ENCODE data around the gene GPR35. TPM values are rescaled to one million over a fixed set of nuclear protein-coding genes. Genes with fewer than 3 reads are reported as not detected.

Gene GPR35
- total and polyA plus RNA-seq, 2 of the 13 experiments (the other 11 are each of a cell fraction or from before 2014, with no cell fraction given): 27.1 to 44.2 TPM

GRCh38 chr2:240604291-240604938, 20.9 kb upstream of the GPR35 start (continued):
- TF ChIP-seq ZMAT5 (CRISPR knock-in tag; IDR thresholded peaks at IDR 0.05; ENCODE audit: borderline replicate concordance, low read depth) (no peak), NFYB (CRISPR knock-in tag; IDR thresholded peaks at IDR 0.05) (peak; percentile 23; the same call in 1 of the 2 replicates), ZBTB21 (CRISPR knock-in tag; IDR thresholded peaks at IDR 0.05) (no peak), IKZF4 (CRISPR knock-in tag; IDR thresholded peaks at IDR 0.05; ENCODE audit: borderline replicate concordance, low read depth, not compliant biosample characterization) (no peak), FLYWCH1 (CRISPR knock-in tag; IDR thresholded peaks at IDR 0.05) (no peak), ATAD3A (CRISPR knock-in tag; IDR thresholded peaks at IDR 0.05) (no peak), THAP11 (CRISPR knock-in tag; IDR thresholded peaks at IDR 0.05) (peak; percentile 88), ATF1 (CRISPR knock-in tag; IDR thresholded peaks at IDR 0.05) (no peak; the same call in 1 of the 2 replicates), RAD21 (CRISPR knock-in tag; IDR thresholded peaks at IDR 0.05) (peak; percentile 88), ZNF775 (CRISPR knock-in tag; IDR thresholded peaks at IDR 0.05; ENCODE audit: borderline replicate concordance) (no peak), ZNF224 (CRISPR knock-in tag; IDR thresholded peaks at IDR 0.05) (peak; percentile 46; the same call in 1 of the 2 replicates), FOXP1 (IDR thresholded peaks at IDR 0.05) (no peak), FOXP1 (CRISPR knock-in tag; IDR thresholded peaks at IDR 0.05) (0 out of 2 replicates have a peak, but pooled peaks have one; percentile 44), TFAP4 (IDR thresholded peaks at IDR 0.05; ENCODE audit: borderline replicate concordance, low read depth) (peak; percentile 65; the same call in 1 of the 2 replicates), NFYC (CRISPR knock-in tag; IDR thresholded peaks at IDR 0.05) (peak; percentile 43; the same call in 1 of the 2 replicates), ELF4 (CRISPR knock-in tag; IDR thresholded peaks at IDR 0.05; ENCODE audit: borderline replicate concordance) (peak; percentile 69; the same call in 1 of the 2 replicates), NAIF1 (CRISPR knock-in tag; IDR thresholded peaks at IDR 0.05; ENCODE audit: borderline replicate concordance) (no peak), WIZ (CRISPR knock-in tag; IDR thresholded peaks at IDR 0.05) (peak; percentile 55; the same call in 1 of the 2 replicates), ZFAT (CRISPR knock-in tag; conservative IDR thresholded peaks at IDR 0.05) (no peak), PAX8 (CRISPR knock-in tag; IDR thresholded peaks at IDR 0.05; ENCODE audit: borderline replicate concordance) (no peak), ZBTB2 (CRISPR knock-in tag; IDR thresholded peaks at IDR 0.05; ENCODE audit: low read depth) (no peak), SRY (CRISPR knock-in tag; IDR thresholded peaks at IDR 0.05) (no peak), ZNF660 (CRISPR knock-in tag; IDR thresholded peaks at IDR 0.05; ENCODE audit: borderline replicate concordance, low read depth) (no peak), SNAI1 (CRISPR knock-in tag; IDR thresholded peaks at IDR 0.05; ENCODE audit: borderline replicate concordance) (peak; percentile 8; the same call in 1 of the 2 replicates), ZUFSP (CRISPR knock-in tag; IDR thresholded peaks at IDR 0.05; ENCODE audit: borderline replicate concordance) (no peak)
- TF ChIP-seq, protein P1, sequence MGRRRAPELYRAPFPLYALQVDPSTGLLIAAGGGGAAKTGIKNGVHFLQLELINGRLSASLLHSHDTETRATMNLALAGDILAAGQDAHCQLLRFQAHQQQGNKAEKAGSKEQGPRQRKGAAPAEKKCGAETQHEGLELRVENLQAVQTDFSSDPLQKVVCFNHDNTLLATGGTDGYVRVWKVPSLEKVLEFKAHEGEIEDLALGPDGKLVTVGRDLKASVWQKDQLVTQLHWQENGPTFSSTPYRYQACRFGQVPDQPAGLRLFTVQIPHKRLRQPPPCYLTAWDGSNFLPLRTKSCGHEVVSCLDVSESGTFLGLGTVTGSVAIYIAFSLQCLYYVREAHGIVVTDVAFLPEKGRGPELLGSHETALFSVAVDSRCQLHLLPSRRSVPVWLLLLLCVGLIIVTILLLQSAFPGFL (CRISPR knock-in tag; IDR thresholded peaks at IDR 0.05): no peak
